Lung (tissue), 12 donors: Measurements from ENCODE around the gene NEU3. TPM values are rescaled to one million over a fixed set of nuclear protein-coding genes. Genes with fewer than 3 reads are reported as not detected.
A peak's percentile ranks its signal among the peaks of the same experiment; 100 is the strongest.
"Not testable (repeated sequence)": the region's sequence is repeated elsewhere in the genome, so short reads cannot be mapped to it uniquely, and the experiment has no call there.

Source experiments
- ATAC-seq: fragments of 200-7000 bp; cut with Tn5 transposase; one replicate; pipeline ENCODE4 v1.9.1; 2020; ENCODE audit warnings: moderate number of reproducible peaks; ENCODE audit not compliant: insufficient read depth, low FRiP score
- DNase-seq, 3 donors: peaks; one replicate each; pipeline ENCODE4 v3.0.0-alpha.2; 2013 to 2017
- H3K27ac ChIP-seq, 2 donors: one replicate each; pipeline ENCODE4 v1.5.1; 2013; ENCODE audit warnings: mild to moderate bottlenecking in 2 of 2, moderate library complexity in 2 of 2, control low read depth in 1 of 2, inconsistent platforms in 1 of 2, low read depth in 1 of 2, low read length in 1 of 2
- H3K27me3 ChIP-seq, 3 donors: one replicate each; pipeline ENCODE4 v1.5.1; 2013; ENCODE audit warnings: low read length in 2 of 3; ENCODE audit not compliant: control insufficient read depth in 3 of 3, insufficient read depth in 3 of 3
- H3K36me3 ChIP-seq, 4 donors: one replicate each; pipeline ENCODE4 v1.5.1; 2013; ENCODE audit warnings: low read length in 4 of 4, mild to moderate bottlenecking in 1 of 4, moderate library complexity in 1 of 4; ENCODE audit not compliant: control insufficient read depth in 4 of 4, insufficient read depth in 4 of 4
- H3K4me1 ChIP-seq, 5 donors: one replicate each; pipeline ENCODE4 v1.5.1; 2013; ENCODE audit warnings: low read length in 5 of 5, mild to moderate bottlenecking in 2 of 5, moderate library complexity in 1 of 5; ENCODE audit not compliant: control insufficient read depth in 5 of 5, insufficient read depth in 5 of 5
- H3K4me3 ChIP-seq: one replicate; pipeline ENCODE4 v1.5.1; 2013; ENCODE audit warnings: mild to moderate bottlenecking, control low read depth, moderate library complexity
- H3K9ac ChIP-seq, 2 donors: one replicate each; pipeline ENCODE4 v1.5.1; 2013; ENCODE audit warnings: low read length in 2 of 2, control low read depth in 1 of 2; ENCODE audit not compliant: insufficient read depth in 1 of 2
- H3K9me3 ChIP-seq, 4 donors: one replicate each; pipeline ENCODE4 v1.5.1; 2013; ENCODE audit warnings: low read length in 3 of 4, mild to moderate bottlenecking in 1 of 4, moderate library complexity in 1 of 4; ENCODE audit not compliant: control insufficient read depth in 4 of 4, insufficient read depth in 3 of 4
- WGBS, 2 donors: extraction: QIAGEN DNeasy Blood & Tissue Kit; methylation state at CpG; one replicate each; pipeline ENCODE4 v1.1.7; 2013; 5-methylcytosine and 5-hydroxymethylcytosine counted together
- polyA plus RNA-seq, 2 donors: library from polyadenylated mRNA; stranded (reverse); fragments of 200-250 nt; gene quantifications; one replicate each; pipeline ENCODE4 v1.2.1, GENCODE V29; 2013
- total RNA-seq, 2 donors: library from RNA; depleted of rRNA in 1 of 2; stranded (reverse); fragments of >200 nt in 1 of 2; gene quantifications; one replicate each; pipeline ENCODE4 v1.2.1, GENCODE V29; 2014 to 2021
- TF ChIP-seq, protein P1 (sequence below): IDR thresholded peaks from 2 replicates; pipeline ENCODE4 v1.5.1; 2012; ENCODE audit warnings: mild to moderate bottlenecking; ENCODE audit errors: control extremely low read depth, extremely low read depth
- donor health status: control.
- donor health status: control.
- donor health status: Bipolar disorder and iron deficiency.
- donor health status: healthy.
- donor health status: DM: yes; HTN: yes; CAD: no.

NEU3 gene
- total and polyA plus RNA-seq, 4 donors, result 4.1 to 13.9 (median 7.9) TPM

DNA sequence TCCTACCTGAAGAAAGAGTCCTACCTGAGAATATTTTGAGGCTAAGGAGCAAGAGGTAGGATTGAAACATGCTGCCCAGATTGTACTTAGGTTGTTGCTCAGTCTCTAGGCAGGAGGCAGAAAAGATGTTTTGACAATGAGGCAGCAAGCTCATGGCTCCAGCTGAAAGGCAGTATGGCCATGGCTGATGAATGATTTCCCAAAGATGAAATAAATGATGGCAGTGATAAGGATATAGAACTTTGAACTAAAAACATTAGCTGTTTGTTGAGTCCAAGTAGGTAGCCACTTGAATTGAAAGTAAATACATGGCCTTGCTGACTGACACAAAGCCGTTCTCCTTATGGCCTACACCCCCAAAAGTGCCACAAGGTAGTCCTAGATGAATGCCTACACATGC is 6.8 kb upstream of the NEU3 start:
- Histone ChIP-seq H3K36me3 (peaks cover 7 to 11% (median 10%) of the 10 kb centered on the region in 4 donors), H3K9ac (no peak overlapping the region), H3K9me3 (no peaks in the 10 kb centered on the region), H3K27ac (no peak overlapping the region), H3K4me3 (no peak overlapping the region), H3K27me3 (no peaks in the 10 kb centered on the region), H3K4me1 (no peaks in the 10 kb centered on the region)
- 90% methylated on average over 1 of the region's 1 CpG for WGBS, 2 donors
- DNase-seq (no peak), ATAC-seq (no peak)
- TF ChIP-seq, protein P1, sequence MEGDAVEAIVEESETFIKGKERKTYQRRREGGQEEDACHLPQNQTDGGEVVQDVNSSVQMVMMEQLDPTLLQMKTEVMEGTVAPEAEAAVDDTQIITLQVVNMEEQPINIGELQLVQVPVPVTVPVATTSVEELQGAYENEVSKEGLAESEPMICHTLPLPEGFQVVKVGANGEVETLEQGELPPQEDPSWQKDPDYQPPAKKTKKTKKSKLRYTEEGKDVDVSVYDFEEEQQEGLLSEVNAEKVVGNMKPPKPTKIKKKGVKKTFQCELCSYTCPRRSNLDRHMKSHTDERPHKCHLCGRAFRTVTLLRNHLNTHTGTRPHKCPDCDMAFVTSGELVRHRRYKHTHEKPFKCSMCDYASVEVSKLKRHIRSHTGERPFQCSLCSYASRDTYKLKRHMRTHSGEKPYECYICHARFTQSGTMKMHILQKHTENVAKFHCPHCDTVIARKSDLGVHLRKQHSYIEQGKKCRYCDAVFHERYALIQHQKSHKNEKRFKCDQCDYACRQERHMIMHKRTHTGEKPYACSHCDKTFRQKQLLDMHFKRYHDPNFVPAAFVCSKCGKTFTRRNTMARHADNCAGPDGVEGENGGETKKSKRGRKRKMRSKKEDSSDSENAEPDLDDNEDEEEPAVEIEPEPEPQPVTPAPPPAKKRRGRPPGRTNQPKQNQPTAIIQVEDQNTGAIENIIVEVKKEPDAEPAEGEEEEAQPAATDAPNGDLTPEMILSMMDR, result no peak

DNA sequence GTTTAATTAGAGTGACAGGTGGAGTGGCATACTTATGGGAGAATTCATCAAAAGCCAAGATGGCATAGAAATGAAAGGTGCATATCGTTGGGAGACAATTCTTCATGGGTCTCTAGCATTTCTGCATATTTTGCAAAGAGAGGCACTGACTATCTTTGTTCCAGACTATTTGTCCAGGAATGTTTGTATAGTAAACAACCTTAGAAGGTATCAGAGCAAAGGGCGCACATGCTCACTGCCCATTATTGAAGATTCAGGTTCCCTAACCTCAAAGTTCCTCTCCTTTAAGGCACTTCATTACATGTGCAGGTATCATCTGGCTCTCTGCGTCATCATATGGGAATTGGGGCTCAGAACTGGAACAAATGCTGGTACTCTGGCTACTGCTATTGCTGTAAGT is 4.7 kb upstream of the NEU3 start:
- Histone ChIP-seq H3K27ac (no peak overlapping the region), H3K36me3 (peaks cover 0 to 6% (median 3%) of the 10 kb centered on the region in 4 donors), H3K4me3 (no peak overlapping the region), H3K9me3 (no peaks in the 10 kb centered on the region), H3K4me1 (no peaks in the 10 kb centered on the region), H3K9ac (no peak overlapping the region), H3K27me3 (no peaks in the 10 kb centered on the region)
- 89 to 91% methylated on average over 3 of the region's 3 CpGs for WGBS, 2 donors
- no peak for ATAC-seq
- TF ChIP-seq, protein P1, result no peak
- no peak for DNase-seq

DNA sequence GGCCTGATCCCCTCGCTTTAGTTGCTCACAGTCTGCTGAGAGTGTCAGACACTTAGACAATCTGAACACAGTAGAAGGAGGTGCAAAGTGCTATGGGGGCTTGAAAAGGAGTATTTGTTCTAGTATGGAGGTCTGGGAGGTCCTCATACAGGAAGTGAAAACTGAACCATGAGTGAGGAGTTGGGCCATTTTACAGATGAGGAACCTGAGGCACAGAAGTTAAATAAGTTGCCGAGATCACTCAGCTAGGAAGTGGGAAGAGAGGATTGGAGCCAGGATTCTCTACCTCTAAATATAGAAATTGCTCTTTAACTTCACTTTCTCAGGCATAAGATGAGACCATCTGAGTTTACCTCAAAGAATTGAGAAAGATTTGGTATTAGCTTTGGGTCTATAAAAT is 4.0 kb upstream of the NEU3 start:
- Histone ChIP-seq H3K4me3 (no peak overlapping the region), H3K36me3 (peaks cover 0 to 5% (median 1%) of the 10 kb centered on the region in 4 donors), H3K27me3 (no peaks in the 10 kb centered on the region), H3K27ac (no peak overlapping the region), H3K9ac (no peak overlapping the region), H3K4me1 (peaks cover 0 to 5% (median 3%) of the 10 kb centered on the region in 5 donors), H3K9me3 (no peaks in the 10 kb centered on the region)
- 85 to 87% methylated on average over 2 of the region's 2 CpGs for WGBS, 2 donors
- no peak for ATAC-seq
- no peak for DNase-seq
- TF ChIP-seq, protein P1, result no peak

DNA sequence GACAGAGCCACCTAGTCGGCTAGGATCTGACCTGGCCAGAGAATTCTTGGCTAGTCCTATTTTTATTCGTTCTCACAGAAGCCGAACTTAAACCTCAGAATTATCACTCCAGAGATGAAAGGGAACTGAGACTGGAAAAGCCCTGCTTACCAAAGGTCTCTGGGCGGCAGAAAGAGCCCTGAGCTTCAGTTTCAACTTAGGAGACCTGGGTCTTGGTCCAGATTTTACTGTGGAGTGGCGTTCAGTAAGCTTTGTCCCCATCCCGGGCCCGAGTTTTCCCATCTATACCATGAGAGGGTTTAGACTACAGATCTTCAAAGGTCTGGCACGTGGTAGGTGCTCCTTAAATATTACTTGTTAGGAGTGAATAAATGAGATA is 516 bp downstream of the NEU3 start:
- DNase-seq (peak in 1 of 3 donors; percentile 16), ATAC-seq (no peak)
- H3K27ac ChIP-seq, result peak overlapping the region; percentile 83 to 84
- no peaks in the 10 kb centered on the region for H3K27me3 ChIP-seq
- peaks cover 0 to 6% (median 3%) of the 10 kb centered on the region in 5 donors for H3K4me1 ChIP-seq
- H3K4me3 ChIP-seq, result peak overlapping the region; percentile 74
- peak overlapping the region; percentile 69 to 95 for H3K9ac ChIP-seq
- TF ChIP-seq, protein P1, result no peak
- H3K36me3 ChIP-seq, result peaks cover 0 to under 1% (median 0%) of the 10 kb centered on the region in 4 donors
- WGBS, 2 donors, result 5% methylated on average over 8 of the region's 8 CpGs
- no peaks in the 10 kb centered on the region for H3K9me3 ChIP-seq

DNA sequence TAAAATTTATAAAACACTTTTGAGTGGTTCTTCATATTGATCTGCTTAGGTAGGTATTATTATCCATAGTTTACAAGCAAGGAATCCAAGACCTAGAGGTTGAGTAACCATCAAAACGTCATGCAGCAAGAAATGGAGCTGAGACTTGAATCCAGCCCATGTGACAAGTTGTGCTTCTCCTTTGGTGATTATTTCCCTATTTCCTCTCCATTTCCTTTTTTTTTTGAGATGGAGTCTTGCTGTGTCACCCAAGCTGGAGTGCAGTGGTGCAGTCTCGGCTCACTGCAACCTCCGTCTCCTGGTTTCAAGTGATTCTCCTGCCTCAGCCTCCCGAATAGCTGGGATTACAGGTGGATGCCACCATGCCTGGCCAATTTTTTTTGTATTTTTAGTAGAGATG is 1.4 kb downstream of the NEU3 start:
- WGBS, 2 donors, result 57 to 73% methylated on average over 4 of the region's 4 CpGs
- not testable (repeated sequence) for H3K4me3 ChIP-seq, H3K9ac ChIP-seq, DNase-seq, H3K9me3 ChIP-seq, H3K4me1 ChIP-seq, H3K27ac ChIP-seq, ATAC-seq, H3K27me3 ChIP-seq, H3K36me3 ChIP-seq
